Measurements from ENCODE around the gene GGT5.
"Not testable (repeated sequence)": the region's sequence is repeated elsewhere in the genome, so short reads cannot be mapped to it uniquely, and the experiment has no call there.

The GGT5 gene

DNA sequence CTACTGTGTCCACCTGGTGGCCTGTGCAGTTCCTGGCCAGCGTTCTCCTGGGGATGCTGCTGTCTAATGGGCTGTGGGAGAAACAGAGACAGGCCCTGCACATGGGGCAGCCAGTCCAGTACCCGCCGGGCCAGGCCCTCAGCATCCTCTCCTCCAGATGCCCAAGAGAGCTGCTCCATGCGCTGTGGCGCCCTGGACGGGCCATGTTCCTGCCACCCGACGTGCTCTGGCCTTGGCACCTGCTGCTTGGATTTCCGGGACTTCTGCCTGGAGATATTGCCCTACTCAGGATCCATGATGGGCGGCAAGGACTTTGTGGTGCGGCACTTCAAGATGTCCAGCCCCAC lies 62.0 kb downstream of the GGT5 start:
- not testable (repeated sequence) for DNase-seq (ENCODE audit: low spot score)

DNA sequence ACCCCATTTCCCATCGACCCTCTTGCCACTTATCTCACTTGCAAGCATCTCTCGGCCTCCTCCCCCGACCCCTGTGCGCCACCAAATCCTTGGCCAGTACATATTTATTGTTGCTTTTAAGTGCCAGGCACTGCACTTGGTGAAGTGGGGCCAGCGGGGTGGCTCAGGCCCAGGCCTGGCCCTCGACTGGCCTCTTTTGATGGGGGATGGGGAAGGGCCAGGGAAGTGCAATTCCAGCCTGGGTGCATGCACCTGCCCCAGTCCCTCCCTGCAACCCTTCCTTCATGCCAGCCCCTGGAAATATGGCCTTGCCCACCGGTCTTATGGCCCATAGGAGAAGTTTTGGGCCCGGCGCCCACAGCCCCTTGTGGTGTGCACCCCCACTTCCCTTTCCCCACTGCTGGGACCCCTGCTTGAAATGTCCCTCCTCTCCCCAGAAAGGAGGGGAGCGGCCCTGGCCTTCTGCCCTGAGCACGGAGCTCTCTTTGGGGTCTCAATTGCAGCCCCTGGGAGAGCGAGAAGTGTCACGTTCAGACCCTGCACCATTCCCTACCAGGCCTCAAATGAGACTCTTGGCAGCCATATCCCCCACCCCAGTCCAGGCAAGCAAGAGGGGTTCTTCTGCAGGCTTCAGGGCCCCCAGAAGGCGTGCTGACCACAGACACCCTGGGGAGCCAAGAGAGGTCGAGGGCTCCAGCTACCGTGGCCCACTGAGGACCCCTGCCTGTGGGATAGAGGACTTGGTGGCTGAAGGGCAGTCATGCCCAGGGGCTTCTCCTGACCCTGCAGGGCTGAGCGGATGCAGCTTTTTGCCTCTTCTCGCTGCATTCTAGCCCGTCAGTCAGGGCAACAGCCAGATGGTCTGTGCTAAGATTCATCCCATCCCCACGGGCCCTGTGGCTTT lies 62.6 kb downstream of the GGT5 start:
- no peak for DNase-seq (ENCODE audit: low spot score)

DNA sequence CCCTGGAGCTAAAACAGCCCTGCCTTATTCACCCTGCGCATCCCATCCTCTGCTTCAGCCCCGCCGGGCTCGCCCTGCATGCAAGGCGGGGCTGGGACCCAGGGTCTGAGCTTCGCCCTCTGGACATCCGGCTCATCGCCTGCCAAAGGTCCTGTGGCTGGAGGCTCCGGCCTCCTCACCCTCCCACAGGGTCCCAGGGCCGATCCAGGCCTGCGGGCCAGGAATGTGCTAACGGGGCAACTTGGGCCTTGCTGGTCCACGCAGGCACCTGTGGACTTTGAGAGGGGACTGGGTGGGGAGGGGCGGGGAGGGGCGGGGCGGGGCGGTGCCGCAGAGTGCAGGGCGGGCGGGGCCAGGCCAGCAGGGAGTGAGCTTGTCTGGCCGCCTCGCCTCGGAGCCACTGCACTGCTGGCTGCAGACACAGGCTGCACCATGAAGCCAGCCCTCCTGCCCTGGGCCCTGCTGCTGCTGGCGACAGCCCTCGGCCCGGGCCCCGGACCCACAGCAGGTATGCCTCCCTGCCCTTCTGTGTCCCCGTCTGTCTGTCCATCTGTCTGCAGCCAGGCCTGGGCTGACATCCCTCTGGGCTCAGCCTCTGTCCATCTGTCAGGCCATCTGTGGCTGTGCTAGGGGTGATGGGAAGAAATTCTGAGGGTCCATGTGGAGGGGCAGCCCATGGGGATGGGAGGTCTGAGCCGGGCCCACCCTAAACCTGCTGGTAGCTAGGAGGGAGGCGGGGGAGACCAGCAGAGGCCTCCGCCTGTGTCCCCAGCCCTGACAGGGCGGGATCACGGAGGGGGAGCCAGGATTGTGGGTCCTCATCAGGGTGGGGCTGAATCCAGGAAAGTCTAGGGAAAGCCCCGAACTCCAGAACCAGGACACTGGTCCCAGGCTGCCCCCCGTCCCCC lies 63.5 kb downstream of the GGT5 start, which contains the start of gene SUSD2:
TSS of gene SUSD2 (plus strand) at position 400 of the 908 bp plus-strand sequence. CDS start at position 433, 33 bp downstream.
- DNase-seq (ENCODE audit: low spot score), result peak; percentile 77

DNA sequence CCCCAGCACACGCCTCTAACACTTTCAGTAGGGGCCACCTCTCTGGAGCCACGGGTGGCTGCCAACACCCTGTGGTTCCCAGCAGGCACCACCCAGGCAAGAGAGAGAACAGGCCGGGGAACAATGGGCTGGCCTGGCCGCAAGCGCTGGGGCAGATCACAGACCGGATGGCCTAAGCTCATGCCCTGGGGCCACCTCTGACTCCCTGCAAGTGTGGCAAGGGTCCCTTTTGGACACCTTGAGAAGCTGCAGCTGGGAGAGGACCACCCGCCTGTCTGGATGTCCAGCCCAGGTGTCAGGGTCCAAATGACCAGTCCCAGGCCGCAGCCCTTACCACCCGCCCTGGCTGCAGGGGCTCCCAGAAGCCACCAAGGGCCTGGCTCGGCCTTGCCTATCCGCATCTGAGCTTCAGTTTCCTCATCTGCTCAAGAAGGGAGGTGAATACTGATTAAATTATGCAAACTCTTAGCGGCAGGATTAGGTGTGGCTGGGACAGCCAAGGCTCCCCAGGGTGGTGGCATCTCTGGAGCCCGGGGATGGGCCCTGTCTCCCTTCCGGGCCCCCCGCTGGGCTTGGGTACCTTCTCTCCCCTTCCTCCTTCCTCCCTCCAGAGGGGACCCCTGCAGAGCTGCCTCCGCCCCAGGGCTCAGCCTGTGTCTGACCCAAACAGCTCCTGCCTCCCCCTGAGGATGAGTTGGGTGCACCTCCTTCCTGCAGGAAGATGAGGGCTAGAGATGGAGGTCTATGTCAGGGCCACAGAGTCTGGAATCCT lies 64.4 kb downstream of the GGT5 start:
- no peak for DNase-seq (ENCODE audit: low spot score)

DNA sequence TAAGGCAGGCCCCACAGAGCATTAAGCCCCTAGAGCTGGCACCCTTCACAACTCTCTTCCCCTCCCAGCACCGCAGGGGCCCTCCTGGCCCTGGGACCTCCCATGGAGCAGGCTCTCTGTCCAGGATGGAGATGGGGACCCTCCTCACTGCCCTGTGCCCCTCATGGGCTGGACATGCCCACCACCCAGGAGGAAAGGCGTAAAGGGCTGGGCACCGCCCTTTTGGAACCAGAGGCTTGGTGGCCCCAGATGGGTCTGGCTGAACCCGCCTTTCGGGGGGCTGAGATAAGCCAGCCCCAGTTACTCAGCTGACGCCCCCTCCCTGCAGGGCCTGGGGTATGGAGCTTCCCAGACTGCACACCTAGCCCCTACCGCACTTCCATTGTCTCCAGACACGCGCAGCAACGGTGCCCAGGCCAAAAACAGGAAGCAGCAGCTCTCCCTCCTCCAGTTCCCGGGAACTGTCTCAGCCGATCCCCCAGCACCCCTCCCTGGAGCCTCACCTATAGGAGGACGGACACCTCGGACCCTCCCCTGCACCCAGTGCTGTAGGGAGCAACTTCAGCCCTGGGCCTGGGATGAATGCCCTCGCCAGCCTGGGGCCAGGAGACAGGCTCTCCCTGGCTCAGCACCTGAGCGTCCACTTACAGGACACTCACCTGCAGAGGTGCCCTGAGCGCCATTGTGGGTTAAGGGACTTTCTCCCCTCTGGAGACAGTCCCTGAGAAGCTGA lies 65.2 kb downstream of the GGT5 start:
- DNase-seq (ENCODE audit: low spot score), result no peak

DNA sequence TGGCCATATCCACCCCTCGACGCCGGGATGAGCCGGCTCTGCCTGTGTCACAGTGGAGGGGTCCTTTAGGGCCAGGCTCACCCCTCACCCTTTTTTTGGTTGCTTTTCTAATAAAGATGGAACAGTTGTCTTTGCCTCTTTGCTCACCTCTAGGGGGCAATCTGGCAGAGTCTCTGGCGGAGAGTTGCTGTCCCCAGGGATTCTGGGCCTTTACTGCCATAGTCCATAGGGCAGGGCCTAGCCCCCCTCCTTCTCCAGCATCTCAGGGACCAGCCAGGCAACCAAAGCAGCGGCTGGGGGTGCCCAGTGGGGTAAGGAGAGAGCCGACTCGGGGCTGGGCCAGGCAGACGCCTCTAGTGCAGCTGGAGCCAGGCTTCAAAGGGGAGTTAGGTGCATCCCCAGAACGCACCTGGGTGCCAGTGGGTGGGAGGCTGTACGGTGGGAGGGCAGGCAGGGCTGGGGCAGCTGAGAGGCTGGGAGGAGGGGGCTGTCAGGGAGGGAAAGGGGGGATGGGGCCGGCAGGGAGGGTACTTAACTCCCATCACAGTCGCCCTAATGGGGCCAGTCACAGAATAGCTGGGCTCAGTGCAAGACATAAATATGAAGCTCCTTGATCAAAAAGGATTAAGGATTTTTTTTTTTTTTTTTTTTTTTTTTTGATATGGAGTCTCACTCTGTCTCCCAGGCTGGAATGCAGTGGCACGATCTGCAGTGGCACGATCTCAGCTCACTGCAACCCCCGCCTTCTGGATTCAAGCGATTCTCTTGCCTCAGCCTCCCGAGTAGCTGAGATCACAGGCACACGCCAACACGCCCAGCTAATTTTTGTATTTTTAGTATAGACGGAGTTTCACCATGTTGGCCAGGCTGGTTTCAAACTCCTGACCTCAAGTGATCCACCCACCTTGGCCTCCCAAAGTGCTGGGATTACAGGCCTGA lies 66.1 kb downstream of the GGT5 start:
- peak; percentile 61 for DNase-seq (ENCODE audit: low spot score)

DNA sequence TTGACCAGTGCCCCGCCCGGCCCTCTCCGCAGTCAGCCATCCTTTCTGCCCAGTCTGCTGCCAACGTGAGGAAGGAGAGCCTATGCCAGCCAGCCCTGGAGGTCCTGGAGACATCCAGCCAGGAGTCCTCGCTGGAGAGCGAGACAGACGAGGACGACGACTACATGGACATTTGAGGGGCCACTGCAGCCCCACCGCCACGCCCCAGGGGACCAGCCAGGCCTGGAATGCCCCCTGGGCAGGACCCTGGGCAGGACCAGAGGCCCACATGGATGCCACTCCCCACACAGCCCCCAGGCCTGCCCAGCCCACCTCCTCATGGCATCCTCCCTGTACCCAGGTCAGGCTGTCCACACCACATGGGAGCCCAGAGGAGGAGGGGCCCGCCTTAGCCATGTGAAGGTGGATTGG lies 66.9 kb downstream of the GGT5 start:
- DNase-seq (ENCODE audit: low spot score), result no peak

DNA sequence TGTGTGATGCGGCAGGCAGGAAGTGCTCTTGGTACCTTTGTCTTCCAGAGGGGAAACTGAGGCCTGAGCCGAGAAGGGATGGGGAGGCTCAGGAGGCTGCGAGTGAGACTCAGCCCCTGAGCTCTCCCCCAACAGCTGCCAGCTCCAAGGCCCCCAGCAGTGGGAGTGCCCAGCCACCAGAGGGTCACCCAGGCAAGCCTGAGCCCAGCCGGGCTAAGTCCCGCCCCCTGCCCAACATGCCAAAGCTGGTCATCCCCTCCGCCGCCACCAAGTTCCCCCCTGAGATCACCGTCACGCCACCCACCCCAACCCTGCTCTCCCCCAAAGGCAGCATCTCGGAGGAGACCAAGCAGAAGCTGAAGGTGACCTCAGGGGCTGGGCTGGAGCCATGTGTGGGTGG lies 67.4 kb downstream of the GGT5 start:
- DNase-seq (ENCODE audit: low spot score), result no peak

DNA sequence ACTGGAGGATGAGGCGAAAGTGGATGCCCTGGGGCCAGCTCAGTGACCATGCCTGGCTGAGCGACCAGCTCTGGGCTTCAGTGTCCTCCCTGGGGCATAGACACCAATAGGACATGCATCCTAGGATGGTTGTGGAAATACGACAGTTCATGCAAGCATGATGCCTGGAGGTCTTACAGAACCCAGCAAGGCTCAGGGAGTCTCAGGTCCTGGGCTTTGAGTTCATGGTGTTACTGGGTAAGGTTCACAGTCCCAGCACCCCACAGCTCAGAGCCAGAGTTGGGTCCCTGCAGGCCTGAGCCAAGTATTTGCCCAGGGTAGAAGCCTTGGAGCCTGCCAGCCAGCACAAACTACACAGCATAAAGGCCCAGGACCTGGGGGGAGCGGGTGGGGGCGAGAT lies 67.8 kb downstream of the GGT5 start:
- no peak for DNase-seq (ENCODE audit: low spot score)

DNA sequence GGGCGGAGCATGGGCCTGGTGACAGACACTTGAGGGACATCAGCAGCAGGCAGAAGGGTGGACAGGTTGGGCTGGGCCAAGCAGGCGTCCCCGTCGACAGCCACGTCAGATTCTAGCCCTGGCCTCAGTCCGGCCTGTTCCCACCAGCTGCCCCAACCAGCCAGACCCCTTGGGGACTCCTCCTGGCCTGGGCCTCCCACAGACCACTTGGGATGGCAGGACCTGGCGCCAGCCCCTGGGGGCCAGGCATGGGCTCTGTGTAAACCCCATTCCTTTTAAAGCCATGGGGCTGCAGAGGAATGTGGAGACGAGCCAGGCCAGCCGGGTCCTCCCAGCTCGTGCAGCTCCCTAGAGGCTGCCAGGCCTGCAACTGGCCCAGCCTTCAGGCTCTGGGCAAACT lies 68.3 kb downstream of the GGT5 start:
- DNase-seq (ENCODE audit: low spot score), result no peak

DNA sequence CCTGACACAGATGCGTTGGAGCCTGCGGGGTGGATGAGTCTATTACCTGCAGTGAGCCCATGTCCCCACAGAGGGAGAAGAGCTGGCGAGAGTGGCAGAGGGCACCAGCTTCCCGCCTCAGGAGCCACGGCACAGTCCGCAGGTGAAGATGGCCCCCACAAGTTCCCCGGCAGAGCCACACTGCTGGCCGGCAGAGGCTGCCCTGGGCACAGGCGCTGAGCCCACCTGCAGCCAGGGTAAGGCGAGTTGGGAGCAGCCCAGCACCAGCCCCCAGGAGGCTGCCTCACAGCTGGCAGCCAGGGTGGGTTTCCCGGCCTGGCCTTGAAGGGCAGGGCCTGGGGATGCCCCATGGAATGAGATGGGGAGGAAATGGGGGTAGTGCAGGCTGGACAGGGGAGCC lies 68.8 kb downstream of the GGT5 start:
- no peak for DNase-seq (ENCODE audit: low spot score)

DNA sequence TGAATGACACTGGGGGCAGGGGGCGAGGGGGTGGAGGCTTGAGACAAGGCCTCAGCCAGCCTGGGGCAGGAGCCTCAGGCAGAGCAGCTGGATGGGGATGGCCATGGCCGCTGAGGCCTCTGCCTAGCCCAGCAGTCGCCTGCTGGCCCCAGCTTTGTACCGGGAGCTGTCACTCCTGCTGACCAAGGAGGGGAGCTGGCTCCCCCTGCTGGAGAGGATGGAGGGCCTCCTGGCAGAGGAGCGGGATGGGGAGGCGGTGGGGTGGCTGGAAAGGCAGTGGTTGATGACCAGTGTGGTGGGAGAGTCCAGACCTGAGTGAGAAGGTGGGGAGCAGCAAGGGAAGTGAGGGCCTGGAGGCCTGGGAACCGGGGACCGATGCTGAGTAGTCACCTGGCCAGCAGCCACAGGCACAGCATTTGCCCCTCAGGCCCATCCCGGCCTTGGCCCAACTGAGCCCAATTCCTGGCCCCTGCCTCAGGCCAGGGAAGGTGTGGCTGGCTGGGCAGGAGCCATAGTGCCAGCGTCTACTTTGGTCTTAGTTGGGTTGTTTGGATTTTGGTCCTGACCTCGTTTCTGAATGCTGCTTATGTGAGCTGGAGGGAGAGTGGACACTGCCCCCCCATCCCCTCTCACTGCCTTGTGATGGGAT lies 69.6 kb downstream of the GGT5 start:
- peak; percentile 97 for DNase-seq (ENCODE audit: low spot score)

DNA sequence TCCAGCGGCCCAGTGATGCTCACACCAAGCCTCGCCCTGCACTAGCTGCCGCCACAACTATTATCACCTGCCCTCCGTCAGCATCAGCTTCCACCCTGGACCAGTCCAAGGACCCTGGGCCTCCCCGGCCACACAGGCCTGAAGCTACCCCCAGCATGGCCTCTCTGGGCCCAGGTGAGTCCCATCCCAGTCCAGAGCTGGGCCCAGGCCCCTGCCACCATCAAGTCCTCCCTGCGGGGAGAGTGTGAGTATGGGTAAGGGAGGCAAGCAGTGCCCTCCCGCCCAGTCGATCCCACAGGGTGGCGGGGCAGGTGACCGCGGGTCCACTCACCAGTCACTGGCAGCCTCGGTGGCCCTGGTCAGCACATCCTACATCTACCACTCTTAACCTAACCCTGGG lies 73.1 kb downstream of the GGT5 start:
- no peak for DNase-seq (ENCODE audit: low spot score)

DNA sequence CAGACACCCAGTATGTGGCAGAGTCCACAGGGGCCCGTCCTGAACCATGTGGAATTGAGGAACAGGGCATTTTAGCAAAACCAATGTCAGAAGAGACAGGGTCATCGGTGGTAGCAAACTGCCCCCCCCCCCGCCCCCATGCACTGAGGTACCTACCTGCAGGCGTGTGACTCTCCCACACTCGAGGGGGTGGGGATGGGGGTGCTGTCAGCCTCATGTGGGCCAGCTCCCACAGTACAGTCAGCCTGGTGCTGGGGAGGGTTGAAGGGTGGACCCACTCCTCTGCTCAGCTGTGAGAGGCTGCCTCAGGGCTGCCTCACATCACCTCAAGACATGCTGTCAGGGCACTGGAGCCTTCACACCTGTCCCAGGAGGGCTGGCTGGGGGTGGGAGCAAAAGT lies 74.2 kb downstream of the GGT5 start:
- DNase-seq (ENCODE audit: low spot score), result no peak

DNA sequence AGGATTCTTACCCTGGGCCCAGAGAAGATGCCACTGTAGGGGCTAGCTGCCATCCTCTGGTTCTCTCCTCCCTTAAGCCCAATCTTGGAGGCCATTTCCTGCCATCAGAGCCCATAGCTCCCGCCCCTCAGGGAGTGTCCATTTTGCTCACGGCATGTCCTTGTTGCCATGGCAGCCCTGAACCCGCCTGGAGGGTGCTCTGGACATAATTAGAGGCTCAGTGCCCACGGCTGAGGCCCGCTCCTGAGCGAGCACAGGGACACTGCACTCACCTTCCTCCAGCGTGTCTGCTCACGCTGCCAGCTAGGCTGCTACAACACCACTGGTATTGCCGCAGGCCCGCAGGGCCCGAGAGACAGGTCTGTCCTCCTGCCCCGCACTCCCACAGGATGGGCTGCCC lies 74.7 kb downstream of the GGT5 start:
- no peak for DNase-seq (ENCODE audit: low spot score)
